ENCODE data around the gene FAXDC2. TPM values are rescaled to one million over a fixed set of nuclear protein-coding genes. Genes with fewer than 3 reads are reported as not detected.
"Not testable (repeated sequence)": the region's sequence is repeated elsewhere in the genome, so short reads cannot be mapped to it uniquely, and the experiment has no call there.

FAXDC2 gene
- polyA plus RNA-seq, 1 donor from 2014 or later: 0.90 TPM

- no peaks in the 10 kb centered on the region for H3K4me1 Mint-ChIP-seq
- no peak overlapping the region for H3K4me3 Mint-ChIP-seq
- H3K27ac Mint-ChIP-seq: no peak overlapping the region
- no peaks in the 10 kb centered on the region for H3K9me3 Mint-ChIP-seq
- H3K36me3 Mint-ChIP-seq: peaks cover 2% of the 10 kb centered on the region
- no peaks in the 10 kb centered on the region for H3K27me3 Mint-ChIP-seq
These were observed 607 bp downstream of the FAXDC2 start for GRCh38 chr5:154849791-154850201.

DNA sequence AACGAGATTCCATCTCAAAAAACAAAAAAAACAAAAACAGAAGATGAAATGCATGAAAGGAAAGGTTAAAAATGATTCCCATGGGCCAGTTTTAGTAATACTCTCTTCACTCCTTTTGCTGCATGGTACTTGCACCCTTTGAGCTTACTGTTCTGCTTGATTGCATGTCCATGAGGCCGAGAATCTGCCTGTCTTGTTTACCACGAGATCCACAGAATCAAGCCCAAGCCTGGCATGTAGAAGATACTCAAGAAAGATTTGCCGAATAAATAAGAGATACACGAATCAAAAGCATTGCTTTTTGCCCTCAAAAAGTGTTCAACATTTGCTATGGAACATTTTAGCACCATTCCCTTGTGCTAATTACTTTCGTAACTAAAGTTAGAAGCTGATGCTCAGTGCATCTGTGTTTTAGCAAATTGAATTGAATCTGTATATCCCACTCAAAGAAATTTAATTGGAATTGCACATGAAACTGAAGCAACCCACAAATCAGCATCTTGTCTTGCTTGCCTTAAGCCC, 1.1 kb downstream of the FAXDC2 start:
- peaks cover 2% of the 10 kb centered on the region for H3K36me3 Mint-ChIP-seq
- H3K27ac Mint-ChIP-seq: no peak overlapping the region
- no peaks in the 10 kb centered on the region for H3K4me1 Mint-ChIP-seq
- H3K4me3 Mint-ChIP-seq: no peak overlapping the region
- no peaks in the 10 kb centered on the region for H3K9me3 Mint-ChIP-seq
- H3K27me3 Mint-ChIP-seq: no peaks in the 10 kb centered on the region

GRCh38 chr5:154844809-154845208, 5.6 kb downstream of the FAXDC2 start:
- Mint-ChIP-seq H3K27me3 (no peaks in the 10 kb centered on the region), H3K36me3 (no peaks in the 10 kb centered on the region), H3K4me3 (no peak overlapping the region), H3K9me3 (no peaks in the 10 kb centered on the region), H3K27ac (no peak overlapping the region), H3K4me1 (no peaks in the 10 kb centered on the region)

GRCh38 chr5:154842689-154843530, 7.5 kb downstream of the FAXDC2 start:
- Mint-ChIP-seq H3K27me3 (no peaks in the 10 kb centered on the region), H3K9me3 (no peaks in the 10 kb centered on the region), H3K4me3 (no peak overlapping the region), H3K4me1 (no peaks in the 10 kb centered on the region), H3K36me3 (no peaks in the 10 kb centered on the region), H3K27ac (peak overlapping the region in 2 of 3 donors; percentile 25 to 26)

DNA sequence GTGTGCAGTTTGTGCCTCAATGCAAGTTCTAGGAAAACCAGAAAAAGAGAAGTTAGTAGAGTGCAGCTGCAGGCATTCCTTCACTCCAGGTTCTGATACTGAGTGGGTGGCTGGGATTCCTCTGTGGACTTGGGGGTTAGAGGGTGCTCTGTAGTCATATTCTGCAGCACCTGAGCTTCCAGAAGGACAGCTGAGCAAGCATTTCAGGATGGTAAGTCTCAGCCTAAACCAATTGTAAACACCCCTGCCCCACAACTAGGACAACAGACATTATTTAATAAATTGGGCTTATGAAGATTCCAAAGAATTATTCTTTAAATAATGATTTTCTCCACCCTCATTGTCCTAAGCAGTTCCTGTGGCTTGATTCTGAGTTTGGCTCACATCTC, 9.1 kb downstream of the FAXDC2 start:
- no peaks in the 10 kb centered on the region for H3K4me1 Mint-ChIP-seq
- no peaks in the 10 kb centered on the region for H3K36me3 Mint-ChIP-seq
- H3K27ac Mint-ChIP-seq: no peak overlapping the region
- H3K27me3 Mint-ChIP-seq: no peaks in the 10 kb centered on the region
- H3K9me3 Mint-ChIP-seq: no peaks in the 10 kb centered on the region
- no peak overlapping the region for H3K4me3 Mint-ChIP-seq

- Mint-ChIP-seq H3K36me3 (no peaks in the 10 kb centered on the region), H3K4me1 (no peaks in the 10 kb centered on the region)
These were observed 9.7 kb downstream of the FAXDC2 start for GRCh38 chr5:154840435-154841272.

GRCh38 chr5:154837009-154837901, 13.1 kb downstream of the FAXDC2 start:
- H3K27ac Mint-ChIP-seq: peak overlapping the region in 1 of 3 donors; percentile 31
- no peaks in the 10 kb centered on the region for H3K27me3 Mint-ChIP-seq
- H3K36me3 Mint-ChIP-seq: no peaks in the 10 kb centered on the region
- no peak overlapping the region for H3K4me3 Mint-ChIP-seq
- peaks cover 3 to 4% (median 4%) of the 10 kb centered on the region in 3 donors for H3K4me1 Mint-ChIP-seq
- H3K9me3 Mint-ChIP-seq: no peaks in the 10 kb centered on the region

More at GRCh38 chr5:154840435-154841272, 9.7 kb downstream of the FAXDC2 start:
- Mint-ChIP-seq H3K9me3 (no peaks in the 10 kb centered on the region), H3K27ac (no peak overlapping the region), H3K27me3 (no peaks in the 10 kb centered on the region), H3K4me3 (no peak overlapping the region)

- no peak overlapping the region for H3K27ac Mint-ChIP-seq
- H3K27me3 Mint-ChIP-seq: no peaks in the 10 kb centered on the region
- peaks cover 3 to 4% (median 4%) of the 10 kb centered on the region in 3 donors for H3K4me1 Mint-ChIP-seq
- no peaks in the 10 kb centered on the region for H3K36me3 Mint-ChIP-seq
- H3K4me3 Mint-ChIP-seq: no peak overlapping the region
- H3K9me3 Mint-ChIP-seq: no peaks in the 10 kb centered on the region
These were observed 14.2 kb downstream of the FAXDC2 start for GRCh38 chr5:154836225-154836624.

DNA sequence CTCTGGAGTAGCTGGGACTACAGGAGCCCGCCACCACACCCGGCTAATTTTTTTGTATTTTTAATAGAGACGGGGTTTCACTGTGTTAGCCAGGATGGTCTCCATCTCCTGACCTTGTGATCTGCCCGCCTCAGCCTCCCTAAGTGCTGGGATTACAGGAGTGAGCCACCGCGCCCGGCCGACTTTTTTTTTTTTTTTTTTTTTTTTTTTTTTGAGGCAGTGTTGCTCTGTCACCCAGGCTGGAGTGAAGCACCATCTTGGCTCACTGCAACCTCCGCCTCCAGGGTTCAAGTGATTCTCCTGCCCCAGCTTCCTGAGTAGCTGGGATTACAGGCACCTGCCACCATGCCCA, 14.7 kb downstream of the FAXDC2 start:
- not testable (repeated sequence) for H3K9me3 Mint-ChIP-seq

DNA sequence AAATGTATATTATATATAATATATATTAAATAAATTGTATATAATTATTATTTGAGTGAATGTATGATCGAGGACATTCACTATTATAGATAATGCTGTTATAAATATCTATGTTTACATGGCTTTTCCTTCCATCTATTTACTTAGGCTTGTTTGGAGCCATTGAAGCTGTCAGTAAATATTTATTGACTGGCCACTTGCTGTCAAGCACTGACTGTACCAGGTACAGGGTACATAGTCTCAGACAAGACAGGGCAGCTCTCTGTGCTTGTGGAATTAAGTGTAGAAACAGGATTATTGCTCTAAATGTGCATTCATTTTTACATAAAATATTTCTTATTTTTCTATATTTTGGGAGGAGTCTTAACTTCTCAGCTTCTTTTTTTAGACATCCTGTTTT, 16.4 kb downstream of the FAXDC2 start:
- no peak overlapping the region for H3K27ac Mint-ChIP-seq

More for the DNA sequence above, 14.7 kb downstream of the FAXDC2 start:
- peak overlapping the region in 1 of 3 donors; percentile 45 for H3K27ac Mint-ChIP-seq
- H3K27me3 Mint-ChIP-seq, H3K4me1 Mint-ChIP-seq, H3K4me3 Mint-ChIP-seq, H3K36me3 Mint-ChIP-seq: not testable (repeated sequence)

DNA sequence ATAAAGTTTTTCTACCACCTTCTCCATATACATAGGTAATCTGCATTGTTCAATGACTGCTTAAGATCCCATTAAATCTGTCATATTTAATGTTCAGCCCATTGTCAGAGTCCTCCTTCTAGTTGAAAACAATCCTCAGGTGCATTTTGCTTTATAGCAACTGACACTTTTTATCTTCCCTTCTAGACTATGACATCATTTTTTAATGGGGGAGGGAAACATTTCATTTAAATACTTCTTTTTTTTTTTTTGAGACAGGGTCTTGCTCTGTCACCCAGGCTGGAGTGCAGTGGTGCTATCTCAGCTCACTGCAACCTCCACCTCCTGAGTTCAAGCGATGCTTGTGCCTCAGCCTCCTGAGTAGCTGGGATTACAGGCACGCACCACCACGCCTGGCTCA, 17.6 kb downstream of the FAXDC2 start:
- H3K27ac Mint-ChIP-seq, H3K36me3 Mint-ChIP-seq, H3K27me3 Mint-ChIP-seq: not testable (repeated sequence)

More for the DNA sequence above, 16.4 kb downstream of the FAXDC2 start:
- Mint-ChIP-seq H3K36me3 (peaks cover 4% of the 10 kb centered on the region), H3K27me3 (no peaks in the 10 kb centered on the region), H3K4me3 (no peak overlapping the region), H3K4me1 (peaks cover 14 to 19% (median 14%) of the 10 kb centered on the region in 3 donors), H3K9me3 (no peaks in the 10 kb centered on the region)

GRCh38 chr5:154831451-154831850, 19.0 kb downstream of the FAXDC2 start:
- H3K36me3 Mint-ChIP-seq: peaks cover 8% of the 10 kb centered on the region
- peaks cover 14 to 20% (median 15%) of the 10 kb centered on the region in 3 donors for H3K4me1 Mint-ChIP-seq
- no peaks in the 10 kb centered on the region for H3K27me3 Mint-ChIP-seq
- H3K4me3 Mint-ChIP-seq: no peak overlapping the region
- H3K27ac Mint-ChIP-seq: peak overlapping the region in 2 of 3 donors; percentile 39 to 50
- H3K9me3 Mint-ChIP-seq: no peaks in the 10 kb centered on the region

More for the DNA sequence above, 17.6 kb downstream of the FAXDC2 start:
- H3K4me1 Mint-ChIP-seq: peaks cover 14 to 20% (median 15%) of the 10 kb centered on the region in 3 donors
- H3K9me3 Mint-ChIP-seq, H3K4me3 Mint-ChIP-seq: not testable (repeated sequence)

GRCh38 chr5:154830596-154830995, 19.8 kb downstream of the FAXDC2 start:
- H3K4me1 Mint-ChIP-seq: peaks cover 14 to 20% (median 15%) of the 10 kb centered on the region in 3 donors

GRCh38 chr5:154830219-154830595, 20.2 kb downstream of the FAXDC2 start:
- H3K27ac Mint-ChIP-seq: peak overlapping the region in 2 of 3 donors; percentile 24 to 60
- peaks cover 14 to 20% (median 15%) of the 10 kb centered on the region in 3 donors for H3K4me1 Mint-ChIP-seq
- peak overlapping the region in 2 of 4 donors; percentile 44 to 49 for H3K4me3 Mint-ChIP-seq
- H3K36me3 Mint-ChIP-seq: peaks cover 11% of the 10 kb centered on the region
- no peaks in the 10 kb centered on the region for H3K27me3 Mint-ChIP-seq
- H3K9me3 Mint-ChIP-seq: no peaks in the 10 kb centered on the region

More at GRCh38 chr5:154830596-154830995, 19.8 kb downstream of the FAXDC2 start:
- H3K36me3 Mint-ChIP-seq: peaks cover 11% of the 10 kb centered on the region
- no peaks in the 10 kb centered on the region for H3K9me3 Mint-ChIP-seq
- H3K27me3 Mint-ChIP-seq: no peaks in the 10 kb centered on the region
- peak overlapping the region in 1 of 4 donors; percentile 44 for H3K4me3 Mint-ChIP-seq
- H3K27ac Mint-ChIP-seq: peak overlapping the region in 2 of 3 donors; percentile 24 to 60
